GM19240 (cell line): ENCODE results near the gene OR6V1.

Experiments used
- DNase-seq: peaks from one replicate; pipeline ENCODE4 v3.0.0; 2011; ENCODE audit warnings: low spot score; ENCODE audit not compliant: insufficient read length

The OR6V1 gene, protein sequence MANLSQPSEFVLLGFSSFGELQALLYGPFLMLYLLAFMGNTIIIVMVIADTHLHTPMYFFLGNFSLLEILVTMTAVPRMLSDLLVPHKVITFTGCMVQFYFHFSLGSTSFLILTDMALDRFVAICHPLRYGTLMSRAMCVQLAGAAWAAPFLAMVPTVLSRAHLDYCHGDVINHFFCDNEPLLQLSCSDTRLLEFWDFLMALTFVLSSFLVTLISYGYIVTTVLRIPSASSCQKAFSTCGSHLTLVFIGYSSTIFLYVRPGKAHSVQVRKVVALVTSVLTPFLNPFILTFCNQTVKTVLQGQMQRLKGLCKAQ

DNA sequence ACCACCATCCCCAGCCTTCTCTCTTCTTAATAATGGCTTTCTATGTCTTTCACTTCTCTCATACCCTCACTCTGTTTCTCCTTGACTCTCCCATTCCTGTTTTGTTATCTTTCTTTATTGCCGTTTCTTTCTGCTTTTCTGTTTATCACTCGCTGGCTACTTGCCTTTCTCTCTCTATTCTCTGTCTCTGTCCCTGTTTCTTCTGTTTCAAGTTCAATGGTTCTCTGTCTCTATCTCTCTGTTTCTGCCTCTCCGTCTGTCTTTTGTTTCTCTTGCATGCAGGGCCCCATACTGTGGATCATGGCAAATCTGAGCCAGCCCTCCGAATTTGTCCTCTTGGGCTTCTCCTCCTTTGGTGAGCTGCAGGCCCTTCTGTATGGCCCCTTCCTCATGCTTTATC lies at the start of gene OR6V1:
Gene OR6V1 (plus strand): TSS at position 301 of the 400 bp plus-strand sequence. CDS start 0 bp downstream, at position 301.
- DNase-seq: no peak

DNA sequence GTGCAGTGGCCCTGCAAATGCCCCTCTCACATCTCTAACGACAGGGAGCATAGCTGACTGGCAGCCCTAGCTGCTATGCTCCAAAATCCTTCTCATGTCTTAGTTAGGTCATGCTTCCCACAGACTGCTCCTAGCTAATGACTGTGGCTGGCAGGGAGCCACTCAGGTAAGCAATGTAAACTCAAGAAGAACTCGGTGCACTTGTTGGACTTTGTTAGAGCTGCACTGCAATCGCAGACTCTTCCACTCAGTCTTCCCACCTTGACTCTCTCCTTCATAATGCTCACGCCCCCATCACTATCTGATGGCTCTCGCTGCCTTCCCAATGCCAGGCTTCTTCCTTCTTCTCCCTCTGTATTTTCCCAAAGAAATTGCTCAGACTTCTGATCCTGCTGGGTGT lies 49.2 kb upstream of the OR6V1 start:
- no peak for DNase-seq

DNA sequence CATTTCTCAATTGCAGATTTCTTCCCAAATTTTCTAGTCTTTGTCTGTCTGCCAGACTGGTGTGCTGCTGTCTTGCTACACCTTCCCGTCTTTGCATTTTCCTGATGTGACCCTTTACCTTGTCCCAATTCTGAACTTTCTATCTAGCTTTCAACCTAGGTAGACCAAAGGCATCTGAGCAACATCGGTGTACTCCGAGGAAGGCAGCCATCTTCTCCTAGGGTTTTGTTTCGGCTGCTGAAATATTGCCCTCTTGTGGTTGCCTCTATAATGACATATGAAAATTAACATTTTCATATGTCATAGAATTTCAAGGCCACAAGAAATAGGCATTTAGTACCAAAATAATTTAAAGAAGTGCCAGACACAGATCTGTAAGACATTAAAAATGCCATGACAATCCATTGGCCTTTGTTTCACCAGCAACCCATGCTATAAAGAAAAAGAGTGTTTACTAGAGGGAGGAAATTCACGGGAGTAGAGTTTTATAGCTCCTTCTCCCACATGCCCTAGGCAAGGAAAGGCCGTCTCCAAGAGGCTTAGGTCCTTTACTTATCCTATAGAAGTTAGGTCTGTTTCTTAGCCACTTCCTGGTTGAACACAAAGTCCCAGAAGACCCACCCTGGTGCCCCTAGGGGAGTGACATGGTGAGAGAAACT lies 48.6 kb upstream of the OR6V1 start:
- peak; percentile 47 for DNase-seq

DNA sequence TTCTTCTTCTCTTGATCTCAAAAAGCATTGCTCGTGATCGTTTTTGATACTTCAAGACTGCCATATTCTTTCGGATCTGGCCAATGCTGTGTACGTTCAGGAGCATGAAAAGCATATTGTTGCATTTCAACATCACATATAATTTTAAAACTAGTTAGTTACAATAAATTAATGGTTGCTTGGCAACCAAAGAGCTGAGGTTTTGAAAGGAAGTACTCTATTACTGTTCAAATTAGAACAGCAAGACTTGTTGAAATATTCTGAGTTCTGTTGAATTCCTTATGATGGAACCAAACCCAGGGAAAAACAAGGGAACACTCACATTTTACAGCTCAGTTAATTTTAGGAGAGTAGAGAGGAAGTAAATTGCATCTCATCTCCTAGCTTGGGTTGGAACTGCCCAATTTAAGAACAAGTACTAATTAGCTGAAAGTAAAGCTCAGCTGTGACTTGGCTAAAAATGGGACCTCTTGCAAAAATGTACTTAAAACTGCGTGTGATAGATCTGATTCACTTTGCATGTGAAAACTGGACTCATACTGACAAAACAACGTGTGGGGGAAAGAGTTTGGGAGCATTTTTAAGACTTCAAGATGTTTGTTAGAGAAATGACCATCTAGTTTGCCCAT lies 46.4 kb upstream of the OR6V1 start:
- no peak for DNase-seq

DNA sequence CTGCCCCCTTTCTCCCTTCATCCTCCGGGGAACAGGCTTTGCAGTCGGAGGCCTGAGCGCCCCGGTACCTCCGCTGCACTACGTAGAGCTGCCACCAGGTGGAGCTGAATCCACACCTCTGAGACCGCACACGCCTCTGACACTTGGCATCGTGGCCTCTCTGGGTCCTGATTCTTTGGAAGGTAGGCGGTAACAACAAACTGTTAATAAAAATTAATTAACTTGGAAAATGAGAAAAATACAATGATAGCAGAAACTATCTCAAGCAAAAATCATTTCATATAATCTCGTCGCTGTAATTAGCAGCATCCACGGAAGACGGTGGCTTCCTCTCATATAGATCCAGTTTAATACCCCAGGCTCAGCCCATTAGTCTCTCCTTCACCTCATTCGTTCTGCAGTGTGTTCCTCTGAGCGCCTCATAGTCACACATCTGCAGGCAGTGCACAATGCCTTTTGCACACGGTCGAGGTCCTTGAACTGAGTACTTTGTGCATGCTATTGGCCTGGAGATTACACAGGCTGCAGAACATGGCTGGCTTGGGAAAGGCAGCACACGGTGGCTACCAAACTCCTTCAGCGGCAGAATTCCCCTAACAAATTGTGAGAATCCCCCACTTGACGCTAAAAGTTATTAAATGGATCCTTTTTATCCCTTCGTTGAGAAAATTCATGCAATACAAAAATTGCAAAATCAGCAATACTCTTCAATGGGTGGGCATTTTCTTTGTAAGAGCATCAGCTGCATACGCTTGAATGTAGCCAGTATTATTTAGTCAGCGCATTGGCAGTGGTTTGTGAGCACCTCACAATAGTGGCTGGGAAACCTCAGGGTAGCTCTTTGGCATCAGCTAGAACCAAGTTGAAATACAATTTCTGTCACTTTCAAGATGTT lies 43.9 kb upstream of the OR6V1 start:
- peak; percentile 9 for DNase-seq

DNA sequence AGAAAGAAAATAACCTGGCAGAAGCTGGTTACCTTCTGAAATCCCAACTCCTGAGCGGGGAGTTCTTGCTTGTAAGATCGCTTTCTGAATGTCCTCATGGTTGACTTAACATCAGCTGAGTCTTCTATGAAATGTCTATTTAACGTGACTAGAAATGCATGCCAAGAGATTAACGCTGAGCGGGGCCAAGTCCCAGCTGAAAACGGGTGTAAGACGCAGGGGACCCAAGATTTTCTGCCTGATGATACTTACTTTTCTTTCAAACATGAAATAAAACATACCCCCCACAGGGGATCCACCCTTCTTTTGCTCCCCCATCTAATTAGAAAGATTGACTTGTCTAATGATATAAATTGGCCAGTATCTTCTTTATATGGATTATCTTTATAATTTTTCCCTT lies 40.1 kb upstream of the OR6V1 start:
- no peak for DNase-seq

DNA sequence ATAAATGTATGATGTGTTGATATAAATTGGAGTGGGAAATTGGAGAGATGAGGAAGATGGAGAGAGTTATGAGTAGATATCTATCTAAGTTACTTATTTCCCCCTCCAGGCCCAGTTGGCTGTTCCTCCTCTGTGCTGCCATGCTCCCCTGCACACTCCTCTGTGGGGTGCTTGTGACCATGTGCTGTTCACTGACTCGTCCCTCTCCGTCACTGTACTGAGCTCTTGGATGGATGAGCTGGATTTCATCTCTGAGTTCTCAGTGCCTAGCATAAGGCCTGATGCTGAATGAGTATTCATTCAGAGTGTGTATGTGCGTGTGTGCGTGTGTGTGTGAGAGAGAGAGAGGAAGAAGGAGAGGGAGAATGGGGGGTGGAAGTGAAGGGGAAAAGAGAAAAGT lies 39.7 kb upstream of the OR6V1 start:
- DNase-seq: no peak

DNA sequence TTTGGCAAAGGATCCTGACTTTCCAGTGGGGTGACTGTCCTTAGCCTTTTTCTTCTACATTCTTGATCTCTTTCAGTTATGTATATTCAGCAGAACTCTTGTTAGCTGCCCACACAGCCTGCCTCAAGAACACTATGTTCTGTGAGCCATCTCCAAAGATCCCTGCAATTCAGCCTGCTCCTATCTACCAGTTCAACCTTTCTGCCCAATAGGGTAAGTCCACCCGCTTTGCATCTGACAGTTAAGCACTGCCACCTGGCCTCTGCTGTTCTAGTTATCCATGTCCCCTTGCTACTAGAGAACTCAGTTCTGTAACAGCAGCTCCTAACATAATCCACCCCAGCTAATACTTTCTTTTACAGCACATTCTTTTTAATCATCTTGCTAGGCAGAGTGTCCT lies 38.7 kb upstream of the OR6V1 start:
- DNase-seq: no peak

DNA sequence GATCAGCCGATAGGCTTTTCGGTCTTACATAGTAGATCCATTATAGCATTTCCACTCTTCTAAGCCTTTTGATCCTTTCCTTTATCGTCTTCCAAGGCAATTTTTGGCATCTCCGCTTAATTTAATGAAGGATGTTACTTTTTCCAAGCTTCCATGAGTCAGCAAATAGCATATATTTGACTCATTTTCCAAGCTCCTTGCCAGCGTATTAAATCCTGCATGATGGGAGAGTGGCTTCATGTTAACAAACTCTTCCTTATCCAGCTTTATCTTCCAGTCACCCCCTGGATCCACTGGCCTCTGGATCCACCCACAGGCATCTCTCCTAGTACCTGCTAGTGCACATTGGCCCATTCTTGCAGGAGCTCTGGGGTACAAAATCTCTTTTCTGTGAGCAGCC lies 38.2 kb upstream of the OR6V1 start:
- no peak for DNase-seq

DNA sequence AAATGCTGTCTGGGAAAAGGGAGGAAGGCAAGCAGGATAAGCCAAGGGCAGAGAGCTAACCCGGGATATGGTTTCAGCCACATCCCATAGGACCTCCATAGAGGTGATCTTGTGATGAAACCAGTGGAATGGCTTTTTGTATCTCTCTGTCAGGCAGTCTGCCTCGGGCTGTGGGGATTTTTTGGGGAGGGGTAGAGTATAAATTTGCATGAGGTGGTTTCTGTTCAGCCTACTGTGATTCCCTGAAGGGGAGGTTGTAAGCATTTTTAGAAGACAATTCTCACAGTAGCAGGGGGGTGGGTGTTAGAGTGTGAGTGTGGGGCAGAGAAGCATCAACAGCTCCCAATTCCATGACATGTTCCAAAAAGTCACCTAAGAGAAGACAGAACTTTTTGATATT lies 37.1 kb upstream of the OR6V1 start:
- DNase-seq: no peak

DNA sequence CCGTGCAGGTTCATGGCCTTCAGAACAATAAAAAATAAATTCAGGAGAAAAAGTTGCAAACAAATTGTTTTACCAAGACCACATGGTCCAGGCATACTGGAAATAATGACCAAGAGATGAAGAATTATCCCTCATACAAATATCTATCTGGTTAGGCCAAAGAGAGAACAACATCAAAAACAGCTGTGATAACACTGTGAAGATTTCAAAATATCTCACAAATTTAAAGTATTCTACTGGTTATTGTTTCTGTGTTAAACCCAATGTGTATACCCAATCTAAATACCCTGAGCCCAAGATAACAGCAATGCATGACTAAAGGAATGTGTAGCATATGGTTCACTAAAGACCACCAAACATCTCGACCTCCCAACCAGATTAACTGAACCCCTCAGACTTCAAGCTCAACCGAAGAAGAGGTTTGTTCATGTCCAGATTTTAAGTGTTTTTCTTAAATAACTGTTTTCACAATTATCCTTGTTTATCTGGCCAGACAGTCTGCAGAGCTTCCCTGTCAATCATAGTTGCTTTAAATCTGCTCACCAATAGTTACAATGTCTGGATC lies 36.1 kb upstream of the OR6V1 start:
- DNase-seq: no peak

DNA sequence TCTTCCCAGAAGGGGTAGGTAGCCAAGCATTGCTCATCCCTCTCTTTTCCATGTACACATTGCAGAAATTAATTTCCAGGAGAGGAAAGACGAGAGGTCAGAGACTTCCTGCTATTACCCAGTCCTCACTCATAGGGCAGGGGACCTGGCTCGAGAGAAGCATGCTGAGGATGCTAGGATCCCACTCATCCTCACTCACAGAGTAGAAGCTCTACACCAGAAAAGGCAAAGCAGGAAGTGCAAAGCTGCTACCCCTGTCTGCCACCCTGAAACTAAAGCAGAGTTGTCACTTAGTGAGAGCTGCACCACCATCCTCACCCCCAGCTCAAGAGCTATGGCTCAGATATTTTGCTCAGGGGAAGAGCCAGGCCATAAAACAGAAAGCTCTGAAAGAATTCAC lies 35.1 kb upstream of the OR6V1 start:
- DNase-seq: no peak

DNA sequence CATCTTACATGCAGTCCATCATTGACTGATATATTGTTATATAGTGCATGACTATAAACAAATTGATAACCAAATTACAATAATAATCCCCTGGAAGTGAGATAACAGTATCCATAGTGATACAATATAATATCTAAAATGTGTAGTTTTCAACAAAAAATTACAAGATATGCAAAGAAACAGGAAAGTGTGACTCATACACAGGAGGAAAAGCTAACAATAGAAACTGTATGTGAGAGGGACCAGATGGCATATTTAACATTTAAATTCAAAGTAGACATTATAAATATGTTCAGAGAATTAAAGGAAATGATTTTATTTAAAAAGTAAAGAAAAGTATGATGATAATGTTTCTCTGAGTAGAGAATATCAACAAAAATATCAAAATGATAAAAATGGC lies 33.2 kb upstream of the OR6V1 start:
- DNase-seq: no peak

DNA sequence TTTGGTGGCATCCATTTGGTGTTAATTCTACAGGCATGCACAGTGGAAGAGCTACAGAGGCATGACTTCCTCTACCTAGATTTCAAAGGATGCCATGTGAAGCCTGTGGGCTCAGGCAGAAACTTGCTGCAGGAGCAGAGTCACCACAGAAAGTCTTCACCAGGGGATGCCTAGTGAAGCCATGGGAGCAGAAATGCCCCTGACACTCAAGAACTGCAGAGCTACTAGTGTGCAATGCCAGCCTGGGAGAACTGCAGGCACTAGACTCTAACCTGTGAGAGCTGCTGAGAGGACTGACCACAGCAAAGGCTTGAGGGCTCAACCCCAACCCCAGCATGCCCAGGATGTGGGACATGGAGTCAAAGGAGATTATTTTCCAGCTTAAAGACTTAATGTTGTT lies 29.1 kb upstream of the OR6V1 start:
- DNase-seq: no peak

DNA sequence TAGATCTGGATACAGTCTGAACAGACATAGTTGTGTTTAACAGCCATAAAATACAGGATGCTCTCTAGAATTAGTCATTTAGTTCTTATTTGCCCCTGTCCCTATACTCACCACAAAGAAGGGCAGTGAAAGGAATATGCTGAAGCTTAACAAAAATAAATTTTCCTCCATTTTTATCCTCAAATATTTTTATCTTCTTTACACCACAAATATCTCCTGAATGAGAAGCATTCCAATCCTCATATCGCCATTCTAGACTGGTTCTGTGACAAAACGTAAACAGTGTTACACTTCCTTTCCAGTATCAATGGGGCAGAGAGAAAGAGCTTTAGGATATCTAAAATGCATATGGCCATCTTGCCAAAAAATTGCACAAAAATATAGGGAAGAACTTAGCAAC lies 26.8 kb upstream of the OR6V1 start:
- DNase-seq: no peak

DNA sequence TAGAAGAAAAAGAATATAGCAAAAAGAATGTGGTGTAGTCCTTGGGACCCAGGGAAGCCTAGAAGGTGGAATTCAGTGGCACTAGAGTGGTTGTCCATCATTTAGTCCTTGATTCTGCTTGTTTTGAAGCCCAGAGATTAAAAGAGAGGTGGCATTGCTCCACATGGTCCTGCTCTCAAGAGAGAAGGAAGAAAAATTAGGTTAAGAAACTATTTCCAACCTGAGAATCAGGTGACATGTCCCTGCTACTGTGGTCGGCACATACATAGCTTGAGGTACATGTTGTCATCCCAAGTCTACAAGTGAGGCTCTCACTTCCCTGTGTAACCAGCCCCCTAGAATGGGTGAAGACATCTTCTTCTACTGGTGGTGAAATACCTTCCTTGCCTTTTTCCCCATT lies 25.1 kb upstream of the OR6V1 start, which contains the start of gene OR9A2:
Gene OR9A2 (minus strand): TSS at position 101 of the 400 bp plus-strand sequence. CDS start 0 bp downstream, at position 101.
- DNase-seq: no peak

DNA sequence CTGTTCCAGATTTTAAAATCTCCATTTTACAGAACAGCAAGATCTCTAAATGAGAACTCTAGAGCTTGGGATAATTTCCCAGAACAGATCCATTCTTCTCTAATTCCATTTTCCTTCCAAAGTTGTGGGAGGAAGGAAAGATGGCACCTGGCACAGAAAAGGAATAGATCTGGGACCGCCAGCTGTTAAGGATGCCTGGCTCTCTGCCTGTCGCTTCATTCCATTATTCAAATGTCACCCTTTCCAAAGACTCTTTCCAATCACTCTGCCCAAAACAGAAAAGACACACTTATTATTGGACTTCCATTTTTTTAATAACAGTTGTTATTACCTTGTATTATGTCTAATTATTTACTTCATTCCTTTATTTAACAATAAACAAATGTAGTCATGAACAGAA lies 24.5 kb upstream of the OR6V1 start:
- DNase-seq: no peak

DNA sequence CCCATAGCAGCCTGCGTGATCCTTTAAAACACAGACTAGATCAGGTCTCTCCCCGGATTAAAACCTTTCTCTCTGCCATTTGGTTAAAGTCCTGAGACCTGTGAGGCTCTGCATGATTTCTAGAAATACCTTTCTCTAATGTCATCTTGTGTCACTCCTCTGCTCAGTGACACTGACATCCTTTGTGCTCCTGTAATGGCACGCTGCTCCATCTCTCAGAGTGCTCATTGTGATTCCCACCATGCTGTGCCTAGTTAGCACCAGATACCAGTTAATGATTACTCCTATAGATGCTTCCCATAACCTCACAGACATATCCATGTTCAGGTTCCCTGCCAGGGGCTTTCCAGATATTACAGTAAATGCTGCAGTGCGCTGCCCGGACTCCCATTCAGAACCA lies 13.5 kb upstream of the OR6V1 start:
- no peak for DNase-seq

DNA sequence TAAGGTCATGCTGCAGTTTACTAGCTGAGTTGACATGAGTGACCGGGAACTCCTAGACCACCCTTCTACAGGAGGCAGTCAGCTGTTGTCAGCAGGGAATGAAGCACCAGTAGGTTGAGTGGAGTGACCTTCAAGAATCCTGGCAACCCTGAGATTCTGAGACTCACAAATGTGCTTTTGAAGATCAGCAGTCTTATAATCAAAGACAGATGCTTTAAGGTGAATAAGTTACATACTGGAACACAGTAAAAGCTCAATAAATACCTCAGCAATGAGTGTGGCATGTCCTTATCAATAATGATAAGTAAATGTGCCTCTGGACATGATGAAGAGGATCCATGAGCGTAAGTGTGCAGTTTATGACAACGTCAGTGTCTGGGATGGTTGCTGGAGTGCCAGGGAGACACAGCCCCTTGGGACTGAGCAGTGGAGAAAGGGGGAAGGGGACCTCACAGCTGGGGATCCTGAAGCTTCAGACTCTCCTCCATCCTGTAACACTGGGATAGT lies 11.9 kb upstream of the OR6V1 start:
- DNase-seq: no peak

DNA sequence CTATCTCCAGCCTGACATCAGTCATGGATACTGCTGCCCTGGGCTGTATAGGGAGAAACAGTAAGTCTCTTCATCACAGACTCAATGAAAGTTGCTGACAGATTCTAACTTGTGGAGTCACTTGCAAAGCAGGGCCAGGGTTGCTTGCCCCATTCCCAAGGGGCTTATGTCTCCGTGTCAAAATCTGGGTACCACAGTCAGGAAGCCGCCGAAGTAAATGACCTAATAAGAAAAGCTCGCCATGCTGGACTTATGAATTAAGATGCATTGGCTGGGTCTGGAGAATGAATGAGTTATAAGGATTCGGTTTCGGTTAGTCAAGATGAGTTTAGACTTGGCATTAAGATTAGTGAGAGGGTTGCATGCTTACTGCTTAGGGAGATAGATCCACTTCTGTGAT lies 10.8 kb upstream of the OR6V1 start:
- no peak for DNase-seq

DNA sequence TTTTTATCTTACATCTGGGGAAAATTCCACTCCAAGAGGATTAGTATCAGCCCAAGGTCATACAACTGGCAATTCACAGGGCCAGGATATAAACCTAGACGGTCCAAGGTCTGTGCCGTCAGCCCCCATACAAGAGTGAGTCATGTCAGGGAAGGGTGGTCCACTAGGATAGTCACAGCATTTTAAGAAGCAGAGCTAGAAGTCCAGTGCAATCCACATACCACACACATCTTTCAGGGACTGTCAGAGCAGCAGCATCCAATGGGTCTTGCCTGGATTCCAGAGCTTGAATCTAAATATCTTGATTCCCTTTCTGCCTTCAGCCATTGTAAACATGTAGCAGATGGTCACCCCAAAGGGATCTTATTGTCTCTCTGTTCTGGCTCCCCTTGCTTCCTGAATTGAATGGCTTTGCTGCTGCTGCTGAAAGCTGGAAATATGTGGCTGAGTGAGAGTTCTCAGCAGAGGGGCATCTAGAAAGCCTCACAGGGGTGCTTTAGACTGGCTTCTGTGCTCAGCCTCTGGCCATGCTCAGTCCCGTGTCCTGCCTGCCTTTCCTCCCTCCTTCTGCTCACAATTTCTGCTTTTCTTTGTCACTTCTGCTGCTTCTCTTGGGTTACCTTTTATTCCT lies 9.9 kb upstream of the OR6V1 start:
- DNase-seq: no peak
